HG02981 (cell line): ENCODE results near the gene SH2D1B.
"Not testable (repeated sequence)": the region's sequence is repeated elsewhere in the genome, so short reads cannot be mapped to it uniquely, and the experiment has no call there.

ENCODE experiments used
- ATAC-seq: cut with Tn5 transposase; IDR thresholded peaks from one replicate; pipeline ENCODE4 v1.9.1; 2021; ENCODE audit warnings: mild to moderate bottlenecking, moderate library complexity; ENCODE audit not compliant: unreplicated experiment

Gene SH2D1B

GRCh38 chr1:162365284-162366020 is 46.5 kb downstream of the SH2D1B start:
- ATAC-seq, result no peak

- ATAC-seq, result no peak
Measured at GRCh38 chr1:162364498-162364897, 47.4 kb downstream of the SH2D1B start.

- no peak for ATAC-seq
Measured at GRCh38 chr1:162363823-162364222, 48.1 kb downstream of the SH2D1B start.

GRCh38 chr1:162361349-162361748 is 50.6 kb downstream of the SH2D1B start:
- peak; percentile 51 for ATAC-seq

- no peak for ATAC-seq
Measured at GRCh38 chr1:162360874-162361260, 51.1 kb downstream of the SH2D1B start.

- no peak for ATAC-seq
Measured at GRCh38 chr1:162360237-162360873, 51.6 kb downstream of the SH2D1B start.

GRCh38 chr1:162359523-162360236 is 52.3 kb downstream of the SH2D1B start:
- ATAC-seq, result no peak

GRCh38 chr1:162358928-162359327 is 53.0 kb downstream of the SH2D1B start:
- no peak for ATAC-seq

GRCh38 chr1:162357681-162358266 is 54.2 kb downstream of the SH2D1B start:
- ATAC-seq, result no peak

- no peak for ATAC-seq
Measured at GRCh38 chr1:162353702-162354101, 58.2 kb downstream of the SH2D1B start.

- ATAC-seq, result no peak
Measured at GRCh38 chr1:162353078-162353477, 58.9 kb downstream of the SH2D1B start.

- not testable (repeated sequence) for ATAC-seq
Measured at GRCh38 chr1:162351874-162352273, 60.1 kb downstream of the SH2D1B start.

- ATAC-seq, result no peak
Measured at GRCh38 chr1:162351246-162351842, 60.6 kb downstream of the SH2D1B start.

- ATAC-seq, result no peak
Measured at GRCh38 chr1:162349635-162350330, 62.2 kb downstream of the SH2D1B start.

GRCh38 chr1:162347281-162347680 is 64.7 kb downstream of the SH2D1B start:
- ATAC-seq, result no peak
